Activated CD4-positive, alpha-beta T cell treated with anti-CD3 and anti-CD28 coated beads for 36 hours (primary cell): ENCODE data around the gene SERTAD4. TPM values are rescaled to one million over a fixed set of nuclear protein-coding genes. Genes with fewer than 3 reads are reported as not detected.
"Not testable (repeated sequence)": the region's sequence is repeated elsewhere in the genome, so short reads cannot be mapped to it uniquely, and the experiment has no call there.

Experiments
- ATAC-seq: fragments of 200-7000 bp; cut with Tn5 transposase; one replicate; pipeline ENCODE4 v1.10.0; 2021; ENCODE audit warnings: mild to moderate bottlenecking, moderate library complexity
- CTCF ChIA-PET: fragments of 350-600 bp; sonication (Branson Sonifier 250); formaldehyde crosslinking; loops from one replicate; lab custom pipeline; 2021; ENCODE audit warnings: antibody characterized with exemption; lab: Charles Lee
- POLR2A ChIA-PET: fragments of 350-600 bp; sonication (Branson Sonifier 250); formaldehyde crosslinking; loops from one replicate; lab custom pipeline; 2021; ENCODE audit warnings: antibody characterized with exemption, inconsistent platforms; lab: Charles Lee
- DNase-seq: peaks from one replicate; pipeline ENCODE4 v3.0.0-alpha.2; 2020
- H3K27ac Mint-ChIP-seq: one replicate; pipeline ENCODE4 v1.8.0; 2021; ENCODE audit warnings: mixed read lengths
- H3K27me3 Mint-ChIP-seq: one replicate; pipeline ENCODE4 v1.8.0; 2021; ENCODE audit warnings: mixed read lengths
- H3K36me3 Mint-ChIP-seq: one replicate; pipeline ENCODE4 v1.8.0; 2021; ENCODE audit warnings: low read depth, mixed read lengths
- H3K4me1 Mint-ChIP-seq: one replicate; pipeline ENCODE4 v1.8.0; 2021; ENCODE audit warnings: mixed read lengths
- H3K4me3 Mint-ChIP-seq: one replicate; pipeline ENCODE4 v1.8.0; 2021; ENCODE audit warnings: mild to moderate bottlenecking, moderate library complexity, mixed read lengths
- H3K9me3 Mint-ChIP-seq: one replicate; pipeline ENCODE4 v1.8.0; 2021; ENCODE audit warnings: low read depth, mixed read lengths
- intact Hi-C, 2 experiments: fragments of 100-400 bp; cut with DNase I in 1 of 2; cut with micrococcal nuclease in 1 of 2; formaldehyde crosslinking; loops; one replicate each; pipeline versions ENCODE4 v1.14.2 to v1.15.1; 2022 to 2024; cut with DNase I, micrococcal nuclease
- total RNA-seq, 2 experiments: library from RNA; stranded (reverse); gene quantifications; one replicate each; pipeline ENCODE4 v1.2.3, GENCODE V29; 2021

The SERTAD4 gene
- total RNA-seq, 2 experiments from 2014 or later = not detected

- POLR2A ChIA-PET = no interaction called here
- no peaks in the 10 kb centered on the region for H3K36me3 Mint-ChIP-seq
- peaks cover 9% of the 10 kb centered on the region for H3K27me3 Mint-ChIP-seq
- no peak overlapping the region for H3K27ac Mint-ChIP-seq
- H3K4me3 Mint-ChIP-seq = no peak overlapping the region
- DNase-seq = no peak
- no peaks in the 10 kb centered on the region for H3K4me1 Mint-ChIP-seq
- no peak for ATAC-seq
- CTCF ChIA-PET = no interaction called here
- H3K9me3 Mint-ChIP-seq = no peaks in the 10 kb centered on the region
- intact Hi-C loops = no loop called here
These were observed 30.3 kb downstream of the SERTAD4 start for GRCh38 chr1:210262897-210263272.

DNA sequence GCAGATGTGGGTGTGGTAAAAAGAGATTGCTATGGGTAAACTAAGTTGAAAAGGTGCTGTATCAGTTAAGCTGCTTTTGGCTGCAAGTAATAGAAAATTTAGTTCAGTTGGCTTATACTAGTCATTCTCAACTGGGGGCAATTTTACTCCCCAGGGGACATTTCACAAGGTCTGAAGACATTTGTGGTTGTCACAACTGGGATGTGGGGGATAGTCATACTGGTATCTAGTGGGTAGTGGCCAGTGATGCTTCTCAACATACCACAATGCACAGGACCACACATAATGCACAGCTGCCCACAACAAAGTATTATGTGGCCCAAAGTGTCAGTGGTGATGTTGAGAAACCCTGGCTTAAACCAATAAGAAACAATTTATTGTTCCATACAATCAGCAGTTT, 31.4 kb downstream of the SERTAD4 start:
- Mint-ChIP-seq H3K27ac (no peak overlapping the region), H3K36me3 (no peaks in the 10 kb centered on the region), H3K27me3 (peaks cover 11% of the 10 kb centered on the region), H3K4me3 (no peak overlapping the region), H3K4me1 (no peaks in the 10 kb centered on the region), H3K9me3 (no peaks in the 10 kb centered on the region)
- CTCF ChIA-PET = no interaction called here
- POLR2A ChIA-PET = no interaction called here
- intact Hi-C loops = no loop called here
- DNase-seq (no peak), ATAC-seq (no peak)

DNA sequence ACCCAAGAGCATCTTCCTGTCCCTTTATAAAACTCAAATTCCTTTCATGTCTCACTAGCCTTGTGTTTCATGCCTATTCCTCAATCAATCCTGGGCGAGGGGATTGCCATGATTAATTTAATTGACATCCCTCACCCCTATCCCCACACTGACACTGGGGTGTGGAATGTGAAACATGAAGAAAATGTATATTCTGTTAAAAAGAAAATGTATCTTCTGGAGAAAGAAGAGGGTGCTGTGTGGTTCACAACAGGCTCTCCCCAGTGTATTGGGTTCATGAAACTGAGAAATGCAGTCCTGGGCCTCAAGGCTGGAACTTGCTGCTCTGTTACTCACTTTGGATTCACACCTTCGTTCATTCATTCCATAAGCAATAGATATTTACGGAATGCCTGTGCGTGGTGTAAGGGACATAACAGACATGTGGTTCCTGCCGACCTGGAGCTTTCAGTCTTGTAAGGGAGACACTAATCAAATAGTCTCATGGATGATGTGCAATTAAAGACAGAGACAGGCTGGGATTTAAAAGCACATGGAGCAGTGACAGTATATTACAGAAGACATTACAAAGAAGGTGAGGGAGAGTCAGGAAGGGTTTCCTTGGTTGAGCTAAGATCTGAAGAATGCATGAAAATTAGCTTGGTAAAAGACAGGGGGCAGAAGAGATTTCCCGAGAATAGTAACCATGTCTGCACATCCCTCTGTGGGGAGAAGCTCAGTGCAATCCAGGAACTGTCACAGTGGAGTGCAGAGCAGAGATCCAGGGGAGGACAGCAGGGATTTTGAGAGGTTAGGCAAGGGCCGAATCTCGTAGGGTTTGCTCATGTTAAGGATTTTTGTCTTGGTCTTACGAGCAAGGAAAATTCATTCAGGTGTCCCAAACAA, 32.1 kb downstream of the SERTAD4 start:
- H3K36me3 Mint-ChIP-seq = no peaks in the 10 kb centered on the region
- H3K9me3 Mint-ChIP-seq = no peaks in the 10 kb centered on the region
- ATAC-seq = no peak
- no peak for DNase-seq
- no peaks in the 10 kb centered on the region for H3K4me1 Mint-ChIP-seq
- ChIA-PET POLR2A (interaction anchor here (0.7 kb wide), 1 partner anchor 841 kb away, joined by 5 read pairs; no protein-coding TSS in a partner anchor), CTCF (no interaction called here)
- no peak overlapping the region for H3K4me3 Mint-ChIP-seq
- no peak overlapping the region for H3K27ac Mint-ChIP-seq
- peaks cover 13% of the 10 kb centered on the region for H3K27me3 Mint-ChIP-seq
- intact Hi-C loops = no loop called here

DNA sequence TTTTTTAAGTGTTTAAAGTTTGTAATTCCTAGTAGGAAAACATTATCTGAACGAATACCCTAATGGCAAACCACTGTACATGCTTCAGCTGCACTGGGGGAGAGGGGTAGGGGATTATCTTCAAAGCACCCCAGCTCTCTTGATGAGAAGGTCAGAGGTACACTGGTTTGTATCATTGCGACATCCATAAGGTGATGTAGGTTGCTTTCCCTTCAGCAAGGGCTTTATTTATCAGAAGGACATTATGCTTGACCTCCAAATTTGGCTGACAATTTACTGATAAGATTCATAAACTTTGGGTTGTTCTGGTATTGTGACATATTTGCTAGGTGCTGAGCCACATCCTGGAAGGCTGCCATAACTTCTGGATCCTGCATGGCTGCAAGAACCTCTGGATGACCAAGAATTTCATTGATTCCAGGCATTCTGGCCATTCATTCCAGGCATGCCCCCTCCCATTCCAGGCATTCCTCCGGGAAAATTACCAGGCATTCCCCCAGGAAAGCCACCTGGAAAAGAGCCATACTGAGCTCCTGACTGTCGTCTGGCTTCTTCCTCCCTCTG, 32.9 kb downstream of the SERTAD4 start:
- H3K4me3 Mint-ChIP-seq, H3K36me3 Mint-ChIP-seq, H3K4me1 Mint-ChIP-seq, ATAC-seq, H3K27ac Mint-ChIP-seq, intact Hi-C loops, DNase-seq, CTCF ChIA-PET, H3K9me3 Mint-ChIP-seq: not testable (repeated sequence)
- POLR2A ChIA-PET = interaction anchor here (0.7 kb wide), 1 partner anchor 840 kb away, joined by 5 read pairs; no protein-coding TSS in a partner anchor
- peaks cover 17% of the 10 kb centered on the region for H3K27me3 Mint-ChIP-seq

GRCh38 chr1:210269981-210270380, 37.4 kb downstream of the SERTAD4 start:
- DNase-seq = no peak

GRCh38 chr1:210272666-210273065, 40.1 kb downstream of the SERTAD4 start:
- H3K4me1 Mint-ChIP-seq = no peaks in the 10 kb centered on the region
- DNase-seq = no peak
- H3K9me3 Mint-ChIP-seq = no peaks in the 10 kb centered on the region
- H3K27me3 Mint-ChIP-seq = peaks cover 15% of the 10 kb centered on the region
- intact Hi-C loops = no loop called here
- H3K27ac Mint-ChIP-seq = no peak overlapping the region
- no peaks in the 10 kb centered on the region for H3K36me3 Mint-ChIP-seq
- POLR2A ChIA-PET = no interaction called here
- no peak overlapping the region for H3K4me3 Mint-ChIP-seq
- CTCF ChIA-PET = interaction anchor here (0.8 kb wide), 1 partner anchor 228 kb away, joined by 3 read pairs; no protein-coding TSS in a partner anchor
- ATAC-seq = no peak

More at GRCh38 chr1:210269981-210270380, 37.4 kb downstream of the SERTAD4 start:
- Mint-ChIP-seq H3K36me3 (no peaks in the 10 kb centered on the region), H3K27me3 (peaks cover 22% of the 10 kb centered on the region), H3K9me3 (no peaks in the 10 kb centered on the region), H3K4me3 (no peak overlapping the region), H3K4me1 (no peaks in the 10 kb centered on the region), H3K27ac (no peak overlapping the region)
- POLR2A ChIA-PET = interaction anchor here (0.5 kb wide), 1 partner anchor 12 kb away, joined by 5 read pairs; no protein-coding TSS in a partner anchor
- CTCF ChIA-PET = no interaction called here
- ATAC-seq = no peak
- intact Hi-C loops = no loop called here

GRCh38 chr1:210280221-210280620, 47.6 kb downstream of the SERTAD4 start:
- peaks cover 2% of the 10 kb centered on the region for H3K36me3 Mint-ChIP-seq
- intact Hi-C loops = no loop called here
- H3K27ac Mint-ChIP-seq = no peak overlapping the region
- ATAC-seq = no peak
- CTCF ChIA-PET = no interaction called here
- no peak for DNase-seq
- POLR2A ChIA-PET = no interaction called here
- peaks cover 25% of the 10 kb centered on the region for H3K27me3 Mint-ChIP-seq
- no peak overlapping the region for H3K4me3 Mint-ChIP-seq
- H3K9me3 Mint-ChIP-seq = peaks cover 20% of the 10 kb centered on the region
- no peaks in the 10 kb centered on the region for H3K4me1 Mint-ChIP-seq

DNA sequence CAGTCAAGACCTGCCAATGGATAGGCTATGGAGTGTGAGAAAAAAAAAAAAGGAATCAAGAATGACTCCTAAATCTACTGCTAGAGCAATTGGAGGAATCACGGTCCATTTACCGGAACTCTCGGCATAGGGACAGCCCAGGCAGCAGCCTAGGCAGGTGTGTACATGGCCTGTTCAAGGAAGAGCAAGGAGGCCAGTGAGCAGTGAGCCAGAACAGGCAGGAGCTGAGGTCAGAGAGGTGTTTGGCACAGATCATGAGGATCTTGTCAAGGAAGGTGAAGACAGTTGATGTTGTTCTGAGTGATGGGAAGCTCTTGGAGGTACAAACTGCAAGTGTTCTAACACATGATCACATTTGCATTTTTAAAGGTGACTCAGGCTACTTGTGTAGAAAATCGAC, 55.5 kb downstream of the SERTAD4 start:
- no peak overlapping the region for H3K27ac Mint-ChIP-seq
- no peak for DNase-seq
- no peaks in the 10 kb centered on the region for H3K36me3 Mint-ChIP-seq
- no peaks in the 10 kb centered on the region for H3K9me3 Mint-ChIP-seq
- ChIA-PET CTCF (interaction anchor here (0.5 kb wide), 1 partner anchor 21 kb away, joined by 4 read pairs; no protein-coding TSS in a partner anchor), POLR2A (interaction anchor here (0.8 kb wide), 1 partner anchor 86 kb away, joined by 6 read pairs; no protein-coding TSS in a partner anchor)
- no peak for ATAC-seq
- peaks cover 5% of the 10 kb centered on the region for H3K4me1 Mint-ChIP-seq
- peaks cover 52% of the 10 kb centered on the region for H3K27me3 Mint-ChIP-seq
- intact Hi-C loops = no loop called here
- no peak overlapping the region for H3K4me3 Mint-ChIP-seq

DNA sequence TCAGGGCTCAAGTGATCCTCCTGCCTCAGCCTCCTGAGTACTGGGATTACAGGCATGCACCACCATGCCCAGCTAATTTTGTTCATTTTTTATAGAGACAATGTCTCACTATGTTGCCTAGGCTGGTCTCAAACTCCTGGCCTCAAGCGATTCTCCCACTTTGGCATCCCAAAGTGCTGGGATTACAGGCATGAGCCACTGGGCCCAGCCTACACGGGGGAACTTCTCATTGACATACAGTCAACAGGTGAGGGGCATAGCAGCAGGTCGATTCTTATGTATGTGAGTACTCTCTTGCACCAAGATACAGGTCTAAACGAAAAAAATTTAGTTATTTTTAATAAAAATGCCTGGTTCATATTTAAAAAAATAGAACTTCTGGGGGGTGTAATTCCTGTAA, 56.7 kb downstream of the SERTAD4 start:
- Mint-ChIP-seq H3K4me1 (peaks cover 5% of the 10 kb centered on the region), H3K36me3 (no peaks in the 10 kb centered on the region), H3K9me3 (no peaks in the 10 kb centered on the region), H3K27ac (no peak overlapping the region), H3K27me3 (peaks cover 49% of the 10 kb centered on the region), H3K4me3 (no peak overlapping the region)
- intact Hi-C loops = no loop called here
- POLR2A ChIA-PET = no interaction called here
- DNase-seq (no peak), ATAC-seq (no peak)
- CTCF ChIA-PET = no interaction called here

- Mint-ChIP-seq H3K4me3 (no peak overlapping the region), H3K27me3 (peaks cover 50% of the 10 kb centered on the region), H3K4me1 (peaks cover 5% of the 10 kb centered on the region), H3K9me3 (no peaks in the 10 kb centered on the region), H3K36me3 (no peaks in the 10 kb centered on the region), H3K27ac (no peak overlapping the region)
- CTCF ChIA-PET = interaction anchor here (0.7 to 1.2 kb wide), 2 partner anchors 12 to 110 kb away, joined by 3 read pairs; no protein-coding TSS in a partner anchor
- POLR2A ChIA-PET = no interaction called here
- intact Hi-C loops = no loop called here
- DNase-seq = no peak
- no peak for ATAC-seq
These were observed 58.6 kb downstream of the SERTAD4 start for GRCh38 chr1:210291081-210291764.

DNA sequence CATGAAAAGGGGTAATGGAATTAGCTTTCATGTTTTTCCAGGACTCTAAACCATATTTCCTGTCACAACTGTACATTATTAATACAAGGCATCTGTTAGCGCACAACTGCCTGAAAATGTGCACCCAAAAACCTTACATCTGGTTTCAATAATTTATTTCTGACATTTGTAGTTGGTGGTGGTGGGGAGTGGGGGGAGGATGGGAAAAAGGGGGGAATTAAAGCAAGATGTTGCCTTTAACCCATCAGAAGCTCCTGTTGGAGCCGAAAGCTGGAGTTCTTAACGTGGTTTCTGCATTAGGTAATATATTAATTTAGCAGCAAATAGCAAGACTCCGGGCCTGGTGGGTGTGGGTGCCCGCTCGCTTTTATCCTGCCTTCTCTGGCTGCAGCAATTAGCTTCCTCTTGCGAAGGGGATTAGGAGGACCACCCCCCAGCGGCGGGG, 59.2 kb downstream of the SERTAD4 start:
- intact Hi-C loops = no loop called here
- Mint-ChIP-seq H3K36me3 (no peaks in the 10 kb centered on the region), H3K9me3 (no peaks in the 10 kb centered on the region), H3K4me3 (no peak overlapping the region), H3K27ac (no peak overlapping the region), H3K4me1 (peaks cover 5% of the 10 kb centered on the region), H3K27me3 (peaks cover 52% of the 10 kb centered on the region)
- DNase-seq (no peak), ATAC-seq (no peak)
- CTCF ChIA-PET = interaction anchor here (0.6 to 1.2 kb wide), 4 partner anchors 11 to 726 kb away, joined by 3 to 5 read pairs (median 3); no protein-coding TSS in a partner anchor
- POLR2A ChIA-PET = no interaction called here
